B cell (primary cell): ENCODE data around the gene DEFB128. TPM values are rescaled to one million over a fixed set of nuclear protein-coding genes. Genes with fewer than 3 reads are reported as not detected.

Source experiments
- ATAC-seq: fragments of 200-7000 bp; cut with Tn5 transposase; one replicate; pipeline ENCODE4 v1.10.0; 2021; ENCODE audit warnings: low read depth, mild to moderate bottlenecking, moderate number of reproducible peaks, moderate library complexity
- CTCF ChIA-PET: fragments of 350-600 bp; sonication (Branson Sonifier 250); formaldehyde crosslinking; loops from one replicate; lab custom pipeline; 2021; ENCODE audit warnings: antibody characterized with exemption, inconsistent platforms; lab: Charles Lee
- POLR2A ChIA-PET: fragments of 350-600 bp; sonication (Branson Sonifier 250); formaldehyde crosslinking; loops from one replicate; lab custom pipeline; 2021; ENCODE audit warnings: antibody characterized with exemption; lab: Charles Lee
- DNase-seq: peaks from one replicate; pipeline ENCODE4 v3.0.0; 2013
- H2AFZ ChIP-seq: 2 replicates; pipeline ENCODE4 v1.6.1; 2012; ENCODE audit warnings: mild to moderate bottlenecking, low read depth, low read length; ENCODE audit not compliant: insufficient read depth, poor library complexity, severe bottlenecking
- H3K27ac ChIP-seq, 2 donors: 1 replicate in 1 of 2; 2 replicates in 1 of 2; pipeline ENCODE4 v1.5.1; 2012 to 2013; ENCODE audit warnings: low read length in 2 of 2, mild to moderate bottlenecking in 2 of 2, moderate library complexity in 1 of 2
- H3K27me3 ChIP-seq, 4 experiments: fragments of 200-600 bp in 1 of 4; sonication (generic) in 1 of 4; replicated peaks in 1 of 4; 1 replicate in 2 of 4; 2 replicates in 2 of 4; pipeline versions ENCODE4 v1.6.1 to v1.7.0; 2013 to 2016; ENCODE audit warnings: low read length in 3 of 4, mild to moderate bottlenecking in 2 of 4, mixed read lengths in 1 of 4, moderate library complexity in 1 of 4; ENCODE audit not compliant: insufficient read depth in 4 of 4, control insufficient read depth in 3 of 4; ENCODE audit errors: control extremely low read depth in 1 of 4
- H3K36me3 ChIP-seq, 2 experiments: replicated peaks in 1 of 2; 1 replicate in 1 of 2; 2 replicates in 1 of 2; pipeline versions ENCODE4 v1.6.1 to v1.7.1; 2013; ENCODE audit warnings: low read length in 1 of 2; ENCODE audit not compliant: insufficient read depth in 2 of 2, control insufficient read depth in 1 of 2; ENCODE audit errors: control extremely low read depth in 1 of 2, extremely low read depth in 1 of 2
- H3K4me1 ChIP-seq, 2 donors: fragments of 200-600 bp in 1 of 2; sonication (generic) in 1 of 2; 1 replicate in 1 of 2; 2 replicates in 1 of 2; pipeline versions ENCODE4 v1.5.1 to v1.6.1; 2013 to 2017; ENCODE audit warnings: low read length in 2 of 2; ENCODE audit not compliant: control insufficient read depth in 2 of 2, insufficient read depth in 2 of 2
- H3K4me2 ChIP-seq: replicated peaks from 2 replicates; pipeline ENCODE3; 2012; ENCODE audit warnings: mild to moderate bottlenecking, low read depth, low read length; ENCODE audit not compliant: poor library complexity, severe bottlenecking
- H3K4me3 ChIP-seq, 5 experiments: fragments of 200-600 bp in 1 of 5; sonication (generic) in 1 of 5; 1 replicate in 3 of 5; 2 replicates in 2 of 5; pipeline versions ENCODE4 v1.5.1 to v1.7.0; 2011 to 2016; ENCODE audit warnings: low read length in 4 of 5, mild to moderate bottlenecking in 4 of 5, low read depth in 2 of 5, control low read depth in 1 of 5, moderate library complexity in 1 of 5; ENCODE audit not compliant: insufficient read depth in 1 of 5; ENCODE audit errors: control extremely low read depth in 1 of 5, extremely low read depth in 1 of 5
- H3K79me2 ChIP-seq: fragments of 200-600 bp; sonication (generic); one replicate; pipeline ENCODE4 v1.6.0; 2016; ENCODE audit warnings: low read length; ENCODE audit not compliant: control insufficient read depth, insufficient read depth
- H3K9ac ChIP-seq: fragments of 200-600 bp; sonication (generic); 2 replicates; pipeline ENCODE4 v1.6.1; 2017; ENCODE audit warnings: mild to moderate bottlenecking, low read length, moderate library complexity
- H3K9me3 ChIP-seq, 3 donors: one replicate each; pipeline versions ENCODE4 v1.6.1 to v1.7.1; 2013; ENCODE audit warnings: low read length in 2 of 3; ENCODE audit not compliant: control insufficient read depth in 2 of 3, insufficient read depth in 1 of 3; ENCODE audit errors: control extremely low read depth in 1 of 3
- H4K20me1 ChIP-seq: 2 replicates; pipeline ENCODE4 v1.6.0; 2012; ENCODE audit warnings: mild to moderate bottlenecking, low read length; ENCODE audit not compliant: insufficient read depth, control insufficient read depth, poor library complexity, severe bottlenecking
- H3K27ac Mint-ChIP-seq: one replicate; pipeline ENCODE4 v1.8.0; 2021; ENCODE audit warnings: mixed read lengths
- H3K27me3 Mint-ChIP-seq: one replicate; pipeline ENCODE4 v1.8.0; 2021; ENCODE audit warnings: mixed read lengths
- H3K4me1 Mint-ChIP-seq: one replicate; pipeline ENCODE4 v1.8.0; 2021; ENCODE audit warnings: mixed read lengths
- H3K4me3 Mint-ChIP-seq: one replicate; pipeline ENCODE4 v1.8.0; 2021; ENCODE audit warnings: mixed read lengths
- H3K9me3 Mint-ChIP-seq: one replicate; pipeline ENCODE4 v1.8.0; 2022; ENCODE audit warnings: mixed read lengths; ENCODE audit not compliant: insufficient read depth
- EZH2 ChIP-seq: IDR thresholded peaks from 2 replicates; pipeline ENCODE4 v1.6.1; 2012; ENCODE audit warnings: borderline replicate concordance, low read depth, mild to moderate bottlenecking, moderate library complexity, low read length; ENCODE audit not compliant: insufficient read depth, poor library complexity, severe bottlenecking
- WGBS: methylation state at CpG from one replicate; pipeline ENCODE4 v1.1.5; 2013; ENCODE audit warnings: missing lambda C conversion rate; ENCODE audit not compliant: insufficient coverage; 5-methylcytosine and 5-hydroxymethylcytosine counted together
- intact Hi-C: fragments of 100-400 bp; cut with micrococcal nuclease; formaldehyde crosslinking; loops from one replicate; pipeline ENCODE4 v1.10.0; 2022
- polyA plus RNA-seq: library from polyadenylated mRNA; depleted of rRNA; stranded (reverse); fragments of >200 nt; gene quantifications from 2 replicates; pipeline ENCODE4 v1.2.3, GENCODE V29; 2012
- total RNA-seq, 2 donors: library from RNA; stranded (reverse); fragments of 120-200 nt in 1 of 2; gene quantifications; 1 replicate in 1 of 2; 2 replicates in 1 of 2; pipeline versions ENCODE4 v1.2.3 to v1.2.4, GENCODE V29; 2013 to 2022
- TF ChIP-seq, protein P1 (sequence below): fragments of 200-600 bp; IDR thresholded peaks from one replicate; pipeline ENCODE4 v1.8.0; 2022; ENCODE audit warnings: antibody characterized with exemption, mild to moderate bottlenecking

The DEFB128 gene
- total and polyA plus RNA-seq, 2 donors (not counting 1 experiment from before 2014, with no cell fraction given) = not detected

DNA sequence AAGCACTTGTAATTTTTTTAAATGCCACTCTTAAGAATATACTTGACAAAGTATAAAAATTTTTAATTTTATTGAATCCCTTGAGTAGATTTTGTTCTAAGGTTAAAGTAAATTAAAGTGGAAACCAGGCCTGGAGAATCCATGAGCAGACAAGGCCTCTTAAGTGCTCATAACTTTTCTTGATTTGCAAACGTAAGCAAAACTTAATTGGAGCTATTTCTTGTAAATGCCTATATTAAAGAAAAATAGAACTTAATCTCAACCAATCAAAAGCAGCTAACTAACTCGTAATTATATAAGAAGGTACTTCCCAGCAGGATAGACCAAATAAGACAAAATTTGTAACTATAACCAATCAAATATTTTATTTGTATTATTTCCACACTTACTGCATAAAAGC lies 24.9 kb upstream of the DEFB128 start:
- no peaks in the 10 kb centered on the region for H3K4me1 ChIP-seq
- POLR2A ChIA-PET = interaction anchor here (0.7 kb wide), 1 partner anchor 34 kb away, joined by 4 read pairs; no protein-coding TSS in a partner anchor
- H3K9ac ChIP-seq = no peak overlapping the region
- ATAC-seq (no peak), DNase-seq (no peak)
- Mint-ChIP-seq H3K4me3 (no peak overlapping the region), H3K27me3 (peaks cover 20% of the 10 kb centered on the region), H3K9me3 (no peaks in the 10 kb centered on the region), H3K4me1 (no peaks in the 10 kb centered on the region), H3K27ac (no peak overlapping the region)
- no peak overlapping the region for H3K27ac ChIP-seq
- H3K36me3 ChIP-seq = no peaks in the 10 kb centered on the region
- CTCF ChIA-PET = interaction anchor here (1.2 to 2.9 kb wide), 3 partner anchors 10 to 116 kb away, joined by 3 to 18 read pairs (median 7); no protein-coding TSS in a partner anchor
- no peak overlapping the region for H2AFZ ChIP-seq
- intact Hi-C loops = no loop called here
- H3K4me3 ChIP-seq = no peak overlapping the region
- no peaks in the 10 kb centered on the region for H4K20me1 ChIP-seq
- H3K4me2 ChIP-seq = no peak overlapping the region
- no CpG with 5 or more reads among the region's 2 CpGs for WGBS
- TF ChIP-seq, protein P1, sequence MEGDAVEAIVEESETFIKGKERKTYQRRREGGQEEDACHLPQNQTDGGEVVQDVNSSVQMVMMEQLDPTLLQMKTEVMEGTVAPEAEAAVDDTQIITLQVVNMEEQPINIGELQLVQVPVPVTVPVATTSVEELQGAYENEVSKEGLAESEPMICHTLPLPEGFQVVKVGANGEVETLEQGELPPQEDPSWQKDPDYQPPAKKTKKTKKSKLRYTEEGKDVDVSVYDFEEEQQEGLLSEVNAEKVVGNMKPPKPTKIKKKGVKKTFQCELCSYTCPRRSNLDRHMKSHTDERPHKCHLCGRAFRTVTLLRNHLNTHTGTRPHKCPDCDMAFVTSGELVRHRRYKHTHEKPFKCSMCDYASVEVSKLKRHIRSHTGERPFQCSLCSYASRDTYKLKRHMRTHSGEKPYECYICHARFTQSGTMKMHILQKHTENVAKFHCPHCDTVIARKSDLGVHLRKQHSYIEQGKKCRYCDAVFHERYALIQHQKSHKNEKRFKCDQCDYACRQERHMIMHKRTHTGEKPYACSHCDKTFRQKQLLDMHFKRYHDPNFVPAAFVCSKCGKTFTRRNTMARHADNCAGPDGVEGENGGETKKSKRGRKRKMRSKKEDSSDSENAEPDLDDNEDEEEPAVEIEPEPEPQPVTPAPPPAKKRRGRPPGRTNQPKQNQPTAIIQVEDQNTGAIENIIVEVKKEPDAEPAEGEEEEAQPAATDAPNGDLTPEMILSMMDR = no peak
- no peak for TF ChIP-seq EZH2
- no peaks in the 10 kb centered on the region for H3K9me3 ChIP-seq
- peaks cover 0 to 4% (median 2%) of the 10 kb centered on the region in 4 experiments for H3K27me3 ChIP-seq
- H3K79me2 ChIP-seq = no peaks in the 10 kb centered on the region

DNA sequence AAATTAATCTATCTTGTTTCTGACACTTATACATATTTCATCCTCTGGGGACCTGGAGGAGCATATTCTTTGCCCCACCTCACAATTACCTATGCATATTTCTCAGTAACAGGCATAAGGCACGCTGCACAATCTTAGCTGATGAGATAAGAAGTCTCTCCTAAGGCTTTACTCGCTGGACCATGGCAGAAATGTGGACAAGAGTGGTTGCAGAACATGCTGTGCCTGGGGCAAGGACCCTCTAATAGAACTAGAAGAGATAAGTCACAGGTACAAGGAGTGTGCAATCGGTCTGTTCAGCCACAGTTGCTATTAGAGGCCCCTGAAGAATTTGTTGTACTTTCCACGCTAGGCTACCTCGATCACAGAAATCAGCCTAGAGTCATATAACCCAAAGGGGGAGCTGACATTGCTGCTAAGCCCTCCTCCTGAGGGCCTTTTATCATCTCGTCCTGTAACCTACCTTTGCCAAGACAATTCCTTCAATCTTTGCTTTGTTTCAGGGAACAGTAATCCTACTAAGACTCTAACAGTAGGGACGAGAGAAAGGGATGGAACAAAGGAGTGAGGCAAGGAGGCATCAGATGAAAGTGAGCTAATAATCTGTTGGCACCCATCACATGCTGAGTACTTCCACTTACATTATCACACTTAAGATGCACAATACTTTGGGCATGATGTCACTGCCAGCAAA lies 21.4 kb upstream of the DEFB128 start:
- Histone ChIP-seq H3K9me3 (no peaks in the 10 kb centered on the region), H3K9ac (no peak overlapping the region), H3K4me2 (no peak overlapping the region), H2AFZ (no peak overlapping the region), H3K36me3 (no peaks in the 10 kb centered on the region), H4K20me1 (no peaks in the 10 kb centered on the region), H3K79me2 (no peaks in the 10 kb centered on the region), H3K27me3 (no peaks in the 10 kb centered on the region), H3K4me1 (no peaks in the 10 kb centered on the region), H3K27ac (no peak overlapping the region), H3K4me3 (no peak overlapping the region)
- DNase-seq (no peak), ATAC-seq (no peak)
- CTCF ChIA-PET = interaction anchor here (1.7 to 4.9 kb wide), 4 partner anchors 9 to 119 kb away, joined by 5 to 27 read pairs (median 12); partner anchors contain the start of gene DEFB129
- TF ChIP-seq EZH2 = no peak
- TF ChIP-seq, protein P1 = no peak
- Mint-ChIP-seq H3K9me3 (no peaks in the 10 kb centered on the region), H3K27me3 (peaks cover 13% of the 10 kb centered on the region), H3K27ac (no peak overlapping the region), H3K4me1 (no peaks in the 10 kb centered on the region), H3K4me3 (no peak overlapping the region)
- 65% methylated on average over 5 of the region's 7 CpGs for WGBS
- intact Hi-C loops = no loop called here
- POLR2A ChIA-PET = no interaction called here
